Ascending aorta (tissue), 2 donors: ENCODE measurements around the gene PYDC1. TPM values are rescaled to one million over a fixed set of nuclear protein-coding genes. Genes with fewer than 3 reads are reported as not detected.
"Not testable (repeated sequence)": the region's sequence is repeated elsewhere in the genome, so short reads cannot be mapped to it uniquely, and the experiment has no call there.

Experiments used
- DNase-seq, 2 donors: peaks; one replicate each; pipeline ENCODE4 v3.0.0-alpha.2; 2019; ENCODE audit warnings: low spot score in 2 of 2
- H3K27ac ChIP-seq, 2 donors: fragments of 200-600 bp; sonication (generic); one replicate each; pipeline ENCODE4 v1.5.1; 2016 to 2017; ENCODE audit warnings: mild to moderate bottlenecking in 1 of 2
- H3K27me3 ChIP-seq: fragments of 200-600 bp; sonication (generic); one replicate; pipeline ENCODE4 v1.5.1; 2017
- H3K36me3 ChIP-seq, 2 donors: fragments of 200-600 bp; sonication (generic); one replicate each; pipeline ENCODE4 v1.5.1; 2016
- H3K4me1 ChIP-seq, 2 donors: fragments of 200-600 bp; sonication (generic); one replicate each; pipeline ENCODE4 v1.5.1; 2016 to 2017; ENCODE audit warnings: mild to moderate bottlenecking in 1 of 2
- H3K4me3 ChIP-seq, 2 donors: fragments of 200-600 bp; sonication (generic); one replicate each; pipeline ENCODE4 v1.5.1; 2016 to 2017; ENCODE audit warnings: mild to moderate bottlenecking in 1 of 2
- H3K9me3 ChIP-seq, 2 donors: fragments of 200-600 bp; sonication (generic); one replicate each; pipeline ENCODE4 v1.5.1; 2016
- CTCF ChIP-seq, 3 experiments: fragments of 200-600 bp in 2 of 3; fragments of 450-650 bp in 1 of 3; sonication (generic) in 2 of 3; IDR thresholded peaks; one replicate each; pipeline ENCODE4 v1.5.1; 2016 to 2019; ENCODE audit warnings: antibody characterized with exemption in 3 of 3, mild to moderate bottlenecking in 1 of 3, moderate library complexity in 1 of 3
- intact Hi-C: fragments of 100-400 bp; cut with DNase I; formaldehyde crosslinking; loops from one replicate; pipeline ENCODE4 v1.15.1; 2023
- total RNA-seq: library from RNA; depleted of rRNA; stranded (reverse); fragments of >200 nt; gene quantifications from one replicate; pipeline ENCODE4 v1.1.0, GENCODE V29; 2016

Gene PYDC1
- total RNA-seq, 1 donor from 2014 or later: not detected

DNA sequence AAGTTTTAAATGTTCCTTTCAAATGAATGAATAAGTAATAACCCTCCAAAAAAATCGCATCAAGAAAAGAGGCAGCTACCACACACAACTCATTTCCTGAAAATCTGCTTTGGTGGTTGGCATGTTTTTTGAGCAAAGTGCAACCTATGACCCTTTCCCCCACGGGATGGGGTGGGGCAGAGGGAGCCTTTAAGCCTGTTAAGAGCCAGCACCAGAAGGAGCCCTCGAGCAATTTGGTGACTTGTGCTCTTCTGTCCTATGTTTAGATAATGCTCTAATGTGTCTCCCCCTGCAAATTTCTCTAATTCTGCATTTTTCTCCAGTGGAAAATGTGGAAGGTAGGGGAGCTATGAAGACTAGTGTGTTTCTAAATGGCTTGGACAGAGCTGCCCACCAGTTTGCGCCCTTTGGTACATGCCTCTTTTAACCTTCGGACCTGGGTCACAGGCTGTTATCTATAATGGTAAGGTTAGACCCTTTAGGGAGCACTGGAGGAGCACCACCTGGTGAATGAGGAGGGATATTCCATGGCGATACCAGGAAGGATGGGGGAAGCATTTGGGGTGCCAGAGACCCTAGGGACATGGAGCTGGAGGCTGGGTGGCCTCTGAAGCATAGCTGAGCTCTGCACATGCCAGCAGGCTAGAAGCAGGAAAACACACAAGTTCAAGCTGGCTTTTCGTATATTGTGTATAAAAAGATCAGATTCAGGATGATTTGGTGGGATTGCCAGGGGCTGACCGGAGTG, 15.9 kb downstream of the PYDC1 start:
- intact Hi-C loops: no loop called here
- peak overlapping the region in 1 of 2 donors; percentile 65 for H3K4me3 ChIP-seq
- no peak for TF ChIP-seq CTCF (IDR thresholded peaks at IDR 0.05)
- H3K27me3 ChIP-seq: no peaks in the 10 kb centered on the region
- no peak overlapping the region for H3K27ac ChIP-seq
- H3K4me1 ChIP-seq: peaks cover 0 to 10% of the 10 kb centered on the region in 2 donors
- no peaks in the 10 kb centered on the region for H3K9me3 ChIP-seq
- peaks cover 6 to 13% of the 10 kb centered on the region in 2 donors for H3K36me3 ChIP-seq
- DNase-seq: no peak

- H3K27ac ChIP-seq, DNase-seq, H3K27me3 ChIP-seq, intact Hi-C loops, H3K9me3 ChIP-seq, H3K4me1 ChIP-seq, H3K4me3 ChIP-seq: not testable (repeated sequence)
- H3K36me3 ChIP-seq: peaks cover 15 to 22% of the 10 kb centered on the region in 2 donors
These were observed 16.8 kb downstream of the PYDC1 start for GRCh38 chr16:31200111-31200510.

GRCh38 chr16:31199430-31200041, 17.4 kb downstream of the PYDC1 start:
- no peak for DNase-seq

DNA sequence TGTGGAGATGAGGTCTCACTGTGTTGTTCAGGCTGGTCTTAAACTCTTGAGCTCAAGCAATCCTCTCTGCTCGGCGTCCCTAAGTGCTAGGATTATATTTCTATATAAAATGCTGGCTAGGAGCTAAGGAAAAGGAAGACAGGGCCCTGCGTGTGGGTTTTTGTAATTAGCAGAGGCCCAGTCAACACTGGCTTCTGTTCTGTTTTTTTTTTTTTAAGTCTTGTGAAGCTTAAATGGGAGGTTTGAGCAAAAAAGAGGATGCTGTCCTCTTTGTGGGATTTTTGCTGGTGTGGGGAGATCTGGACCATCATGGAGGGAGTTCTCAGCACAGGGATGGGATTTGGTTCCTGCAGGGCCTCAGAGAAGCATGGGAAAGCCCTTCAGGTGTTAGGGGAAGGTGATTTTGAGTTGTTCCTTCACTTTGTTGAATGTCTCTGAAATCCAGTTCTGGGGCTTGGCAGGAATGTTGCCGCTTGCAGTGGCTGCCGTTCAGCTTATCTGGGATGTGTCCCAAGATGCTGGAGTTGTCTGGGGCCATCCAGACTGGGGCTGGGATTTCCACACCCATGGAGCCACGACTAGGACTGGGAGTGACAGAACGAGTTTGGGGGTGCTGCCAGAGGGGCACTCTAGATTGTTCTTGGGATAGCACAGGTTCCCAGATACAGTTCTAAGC, 18.6 kb downstream of the PYDC1 start:
- DNase-seq: no peak
- no peak for TF ChIP-seq CTCF (IDR thresholded peaks at IDR 0.05)
- Histone ChIP-seq H3K27me3 (no peaks in the 10 kb centered on the region), H3K4me1 (peaks cover 0 to 10% of the 10 kb centered on the region in 2 donors), H3K27ac (no peak overlapping the region), H3K4me3 (no peak overlapping the region), H3K36me3 (peaks cover 24 to 38% of the 10 kb centered on the region in 2 donors), H3K9me3 (no peaks in the 10 kb centered on the region)
- intact Hi-C loops: no loop called here

More at GRCh38 chr16:31199430-31200041, 17.4 kb downstream of the PYDC1 start:
- no peak overlapping the region for H3K27ac ChIP-seq
- no peaks in the 10 kb centered on the region for H3K9me3 ChIP-seq
- H3K27me3 ChIP-seq: no peaks in the 10 kb centered on the region
- peaks cover 0 to 10% of the 10 kb centered on the region in 2 donors for H3K4me1 ChIP-seq
- H3K36me3 ChIP-seq: peaks cover 18 to 27% of the 10 kb centered on the region in 2 donors
- TF ChIP-seq CTCF (IDR thresholded peaks at IDR 0.05): no peak
- intact Hi-C loops: no loop called here
- no peak overlapping the region for H3K4me3 ChIP-seq

DNA sequence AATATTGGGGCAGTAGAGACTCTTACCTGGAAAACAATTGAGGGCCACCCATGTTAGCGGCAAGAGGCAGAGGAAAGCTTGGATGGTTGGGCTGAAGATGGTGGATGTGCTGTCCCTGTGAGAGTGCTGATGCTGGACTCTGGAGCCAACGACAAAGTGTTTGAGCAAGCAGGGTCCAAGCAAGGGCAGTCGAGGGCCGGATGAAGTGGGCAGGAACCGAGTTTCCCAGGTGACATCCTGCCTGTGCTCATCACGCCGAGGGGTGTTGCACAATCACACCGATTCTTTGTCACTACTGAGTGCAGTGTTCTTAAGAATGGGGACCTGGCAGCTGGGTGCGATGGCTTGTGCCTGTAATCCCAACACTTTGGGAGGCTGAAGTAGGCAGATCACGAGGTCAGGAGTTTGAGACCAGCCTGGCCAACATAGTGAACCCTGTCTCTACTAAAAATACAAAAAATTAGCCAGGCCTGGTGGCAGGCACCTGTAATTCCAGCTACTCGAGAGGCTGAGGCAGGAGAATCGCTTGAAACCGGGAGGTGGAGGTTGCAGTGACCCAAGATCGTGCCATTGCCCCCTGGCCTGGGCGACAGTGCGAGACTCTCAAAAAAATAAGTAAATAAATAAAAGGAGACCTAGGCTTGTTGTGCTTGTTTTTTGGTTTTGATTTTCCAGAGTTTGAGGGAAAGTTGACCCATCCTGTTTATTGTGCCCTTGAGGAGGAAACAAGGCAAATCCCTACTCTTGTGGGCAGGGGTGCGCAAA, 20.4 kb downstream of the PYDC1 start:
- Histone ChIP-seq H3K27ac (no peak overlapping the region), H3K4me1 (peaks cover 0 to 4% of the 10 kb centered on the region in 2 donors), H3K9me3 (no peaks in the 10 kb centered on the region), H3K27me3 (no peaks in the 10 kb centered on the region), H3K36me3 (peaks cover 42 to 55% of the 10 kb centered on the region in 2 donors), H3K4me3 (no peak overlapping the region)
- intact Hi-C loops: no loop called here
- no peak for TF ChIP-seq CTCF (IDR thresholded peaks at IDR 0.05)
- no peak for DNase-seq

GRCh38 chr16:31195861-31196260, 21.1 kb downstream of the PYDC1 start:
- H3K27me3 ChIP-seq, H3K9me3 ChIP-seq, intact Hi-C loops, H3K4me1 ChIP-seq, H3K27ac ChIP-seq, DNase-seq, H3K4me3 ChIP-seq: not testable (repeated sequence)
- peaks cover 49 to 62% of the 10 kb centered on the region in 2 donors for H3K36me3 ChIP-seq
